Measurements from ENCODE around the gene FBXO2.

- no peak for TF ChIP-seq CTCF (IDR thresholded peaks at IDR 0.05)
- TF ChIP-seq SIN3A (IDR thresholded peaks at IDR 0.05; ENCODE audit: borderline replicate concordance, insufficient read depth, low read depth, low read length): no peak
- no peak for TF ChIP-seq POLR2AphosphoS5 (IDR thresholded peaks at IDR 0.05; ENCODE audit: low read depth, low read length)
These were observed 51.2 kb downstream of the FBXO2 start for GRCh38 chr1:11602981-11603380.
